Astrocyte (in vitro differentiated cells and primary cell): ENCODE results near the gene PLCD3. TPM values are rescaled to one million over a fixed set of nuclear protein-coding genes. Genes with fewer than 3 reads are reported as not detected.

Experiments used
- DNase-seq: peaks from one replicate; pipeline ENCODE4 v3.0.0-alpha.2; 2010; ENCODE audit warnings: low read depth
- FAIRE-seq: peaks from 2 replicates; lab custom pipeline; 2011; peaks lifted over from hg19 to GRCh38; lab: Jason Lieb, UNC
- H2AFZ ChIP-seq: 2 replicates; pipeline ENCODE4 v1.6.0; 2012; ENCODE audit warnings: low read depth, low read length, inconsistent platforms
- H3K27ac ChIP-seq: 2 replicates; pipeline ENCODE4 v1.5.1; 2011; ENCODE audit warnings: low read depth, low read length, inconsistent platforms
- H3K27me3 ChIP-seq: 2 replicates; pipeline ENCODE4 v1.6.0; 2011; ENCODE audit warnings: low read length, inconsistent platforms; ENCODE audit not compliant: insufficient read depth
- H3K36me3 ChIP-seq: 2 replicates; pipeline ENCODE4 v1.5.1; 2011; ENCODE audit warnings: low read length, inconsistent platforms; ENCODE audit not compliant: insufficient read depth
- H3K4me1 ChIP-seq: 2 replicates; pipeline ENCODE4 v1.5.1; 2011; ENCODE audit warnings: low read length, inconsistent platforms; ENCODE audit not compliant: insufficient read depth
- H3K4me2 ChIP-seq: 2 replicates; pipeline ENCODE4 v1.6.0; 2012; ENCODE audit warnings: low read length, inconsistent platforms
- H3K4me3 ChIP-seq: 2 replicates; pipeline ENCODE4 v1.5.1; 2011; ENCODE audit warnings: low read depth, mild to moderate bottlenecking, low read length, inconsistent platforms; ENCODE audit not compliant: insufficient read depth
- H3K79me2 ChIP-seq: 2 replicates; pipeline ENCODE4 v1.6.0; 2012; ENCODE audit warnings: mild to moderate bottlenecking, low read length, inconsistent platforms; ENCODE audit not compliant: insufficient read depth
- H3K9ac ChIP-seq: 2 replicates; pipeline ENCODE4 v1.6.0; 2012; ENCODE audit warnings: mild to moderate bottlenecking, low read length, inconsistent platforms
- H3K9me3 ChIP-seq: 2 replicates; pipeline ENCODE4 v1.5.1; 2012; ENCODE audit warnings: low read depth, mild to moderate bottlenecking, low read length, inconsistent platforms; ENCODE audit not compliant: insufficient read depth
- H4K20me1 ChIP-seq: 2 replicates; pipeline ENCODE4 v1.6.0; 2012; ENCODE audit warnings: low read length, inconsistent platforms; ENCODE audit not compliant: insufficient read depth
- H3K27ac Mint-ChIP-seq: one replicate; pipeline ENCODE4 v1.8.0; 2021; ENCODE audit warnings: mild to moderate bottlenecking, mixed read lengths; ENCODE audit not compliant: unreplicated experiment
- H3K27me3 Mint-ChIP-seq: one replicate; pipeline ENCODE4 v1.8.0; 2021; ENCODE audit warnings: low read depth, mixed read lengths; ENCODE audit not compliant: unreplicated experiment
- H3K36me3 Mint-ChIP-seq: one replicate; pipeline ENCODE4 v1.8.0; 2021; ENCODE audit warnings: low read depth, mixed read lengths; ENCODE audit not compliant: unreplicated experiment
- H3K4me1 Mint-ChIP-seq: one replicate; pipeline ENCODE4 v1.8.0; 2021; ENCODE audit warnings: low read depth, mixed read lengths; ENCODE audit not compliant: unreplicated experiment
- H3K4me3 Mint-ChIP-seq: one replicate; pipeline ENCODE4 v1.8.0; 2021; ENCODE audit warnings: mild to moderate bottlenecking, moderate library complexity, mixed read lengths; ENCODE audit not compliant: unreplicated experiment
- H3K9me3 Mint-ChIP-seq: one replicate; pipeline ENCODE4 v1.8.0; 2021; ENCODE audit warnings: mild to moderate bottlenecking, mixed read lengths; ENCODE audit not compliant: unreplicated experiment
- CTCF ChIP-seq: IDR thresholded peaks from 2 replicates; pipeline ENCODE4 v1.5.1; 2011; ENCODE audit warnings: low read depth, mild to moderate bottlenecking, inconsistent platforms, low read length, moderate library complexity; ENCODE audit not compliant: insufficient read depth
- EZH2 ChIP-seq: IDR thresholded peaks from 2 replicates; pipeline ENCODE4 v1.6.1; 2012; ENCODE audit warnings: mild to moderate bottlenecking, low read length, inconsistent platforms; ENCODE audit not compliant: insufficient read depth
- total RNA-seq: library from RNA; stranded (reverse); gene quantifications from 2 replicates; pipeline ENCODE4 v1.2.1, GENCODE V29; 2021

The PLCD3 gene
- total RNA-seq, 1 donor from 2014 or later, result 92.0 TPM

GRCh38 chr17:45137561-45138305 lies 5.4 kb upstream of the PLCD3 start:
- no peak overlapping the region for H3K4me3 Mint-ChIP-seq
- no peaks in the 10 kb centered on the region for H3K4me1 Mint-ChIP-seq

GRCh38 chr17:45136846-45137560 lies 4.7 kb upstream of the PLCD3 start:
- H3K27me3 Mint-ChIP-seq, result no peaks in the 10 kb centered on the region
- H3K9me3 Mint-ChIP-seq, result no peaks in the 10 kb centered on the region
- Histone ChIP-seq H3K4me3 (no peak overlapping the region), H3K27ac (no peak overlapping the region), H3K4me2 (no peak overlapping the region), H3K36me3 (no peaks in the 10 kb centered on the region), H4K20me1 (no peaks in the 10 kb centered on the region), H3K27me3 (no peaks in the 10 kb centered on the region), H3K4me1 (peaks cover 3% of the 10 kb centered on the region), H3K9me3 (no peaks in the 10 kb centered on the region), H2AFZ (no peak overlapping the region), H3K79me2 (peaks cover 2% of the 10 kb centered on the region), H3K9ac (no peak overlapping the region)
- TF ChIP-seq EZH2, result no peak
- H3K4me1 Mint-ChIP-seq, result no peaks in the 10 kb centered on the region
- no peak overlapping the region for H3K4me3 Mint-ChIP-seq
- no peak for DNase-seq
- no peak for FAIRE-seq
- H3K36me3 Mint-ChIP-seq, result peaks cover 2% of the 10 kb centered on the region
- H3K27ac Mint-ChIP-seq, result no peak overlapping the region

More at GRCh38 chr17:45137561-45138305, 5.4 kb upstream of the PLCD3 start:
- Histone ChIP-seq H3K4me1 (peaks cover 3% of the 10 kb centered on the region), H3K79me2 (no peaks in the 10 kb centered on the region), H2AFZ (no peak overlapping the region), H4K20me1 (no peaks in the 10 kb centered on the region), H3K27me3 (no peaks in the 10 kb centered on the region), H3K4me3 (no peak overlapping the region), H3K9me3 (no peaks in the 10 kb centered on the region), H3K4me2 (no peak overlapping the region), H3K36me3 (no peaks in the 10 kb centered on the region), H3K27ac (no peak overlapping the region), H3K9ac (no peak overlapping the region)
- Mint-ChIP-seq H3K27me3 (no peaks in the 10 kb centered on the region), H3K27ac (no peak overlapping the region), H3K9me3 (no peaks in the 10 kb centered on the region), H3K36me3 (peaks cover 2% of the 10 kb centered on the region)
- FAIRE-seq (no peak), DNase-seq (no peak)
- TF ChIP-seq CTCF, result no peak

GRCh38 chr17:45135978-45136791 lies 3.9 kb upstream of the PLCD3 start:
- peak overlapping the region; percentile 7 for H3K27ac ChIP-seq
- peaks cover 5% of the 10 kb centered on the region for H4K20me1 ChIP-seq
- H3K9me3 ChIP-seq, result no peaks in the 10 kb centered on the region
- H3K4me1 ChIP-seq, result peaks cover 12% of the 10 kb centered on the region
- H3K4me3 ChIP-seq, result peak overlapping the region; percentile 60
- H2AFZ ChIP-seq, result peak overlapping the region; percentile 68
- H3K27ac Mint-ChIP-seq, result peak overlapping the region; percentile 41
- H3K4me1 Mint-ChIP-seq, result peaks cover 3% of the 10 kb centered on the region
- TF ChIP-seq CTCF, result no peak
- TF ChIP-seq EZH2, result no peak
- H3K9ac ChIP-seq, result peak overlapping the region; percentile 63
- peaks cover 10% of the 10 kb centered on the region for H3K79me2 ChIP-seq
- no peaks in the 10 kb centered on the region for H3K9me3 Mint-ChIP-seq
- H3K36me3 ChIP-seq, result no peaks in the 10 kb centered on the region
- peak overlapping the region; percentile 86 for H3K4me2 ChIP-seq
- FAIRE-seq (no peak), DNase-seq (no peak)
- peak overlapping the region; percentile 81 for H3K4me3 Mint-ChIP-seq
- H3K27me3 Mint-ChIP-seq, result no peaks in the 10 kb centered on the region
- H3K36me3 Mint-ChIP-seq, result peaks cover 2% of the 10 kb centered on the region
- no peaks in the 10 kb centered on the region for H3K27me3 ChIP-seq
